Measurements from ENCODE around the gene COL23A1. TPM values are rescaled to one million over a fixed set of nuclear protein-coding genes. Genes with fewer than 3 reads are reported as not detected.
A peak's percentile ranks its signal among the peaks of the same experiment; 100 is the strongest.

The COL23A1 gene
- total and polyA plus RNA-seq, 4 donors, result 0.76 to 4.4 (median 1.3) TPM

GRCh38 chr5:178236679-178237078 is 353.5 kb downstream of the COL23A1 start:
- Histone ChIP-seq H3K27me3 (ENCODE audit: control insufficient read depth in 3 of 3, insufficient read depth in 3 of 3, low read length in 2 of 3) (no peaks in the 10 kb centered on the region), H3K27ac (ENCODE audit: low read depth in 1 of 2, low read length in 1 of 2) (peak overlapping the region; percentile 9 to 14), H3K4me1 (ENCODE audit: control insufficient read depth in 5 of 5, insufficient read depth in 5 of 5, low read length in 5 of 5) (peaks cover 0 to 35% (median 7%) of the 10 kb centered on the region in 5 donors), H3K4me3 (no peak overlapping the region), H3K36me3 (ENCODE audit: control insufficient read depth in 4 of 4, insufficient read depth in 4 of 4, low read length in 4 of 4) (no peaks in the 10 kb centered on the region), H3K9ac (ENCODE audit: insufficient read depth in 1 of 2, low read length in 2 of 2) (no peak overlapping the region), H3K9me3 (ENCODE audit: control insufficient read depth in 4 of 4, insufficient read depth in 3 of 4, low read length in 3 of 4) (no peaks in the 10 kb centered on the region)
- DNase-seq (peak; percentile 55 to 72 (median 61)), ATAC-seq (ENCODE audit: insufficient read depth, low FRiP score) (no peak)
- 31 to 35% methylated on average over 4 of the region's 4 CpGs for WGBS, 2 donors
- TF ChIP-seq CTCF (IDR thresholded peaks at IDR 0.05; ENCODE audit: control extremely low read depth, extremely low read depth), result no peak

DNA sequence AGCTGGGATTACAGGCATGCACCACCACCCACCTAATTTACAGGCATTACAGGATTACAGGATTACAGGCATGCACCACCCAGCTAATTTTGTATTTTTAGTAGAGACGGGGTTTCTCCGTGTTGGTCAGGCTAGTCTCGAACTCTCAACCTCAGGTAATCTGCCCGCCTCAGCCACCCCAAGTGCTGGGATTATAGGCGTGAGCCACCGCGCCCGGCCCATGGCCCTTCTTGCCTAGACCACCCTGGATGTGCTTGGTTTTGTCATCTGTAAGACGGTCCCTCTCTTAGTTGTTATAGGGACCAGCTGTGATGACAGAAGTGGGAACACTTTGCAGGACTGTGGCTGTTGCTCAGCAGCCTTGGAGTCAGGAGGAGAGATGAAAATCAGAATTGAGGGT is 354.1 kb downstream of the COL23A1 start:
- H3K9me3 ChIP-seq (ENCODE audit: control insufficient read depth in 4 of 4, insufficient read depth in 3 of 4, low read length in 3 of 4), result no peaks in the 10 kb centered on the region
- no peak for TF ChIP-seq CTCF (IDR thresholded peaks at IDR 0.05; ENCODE audit: control extremely low read depth, extremely low read depth)
- ATAC-seq (ENCODE audit: insufficient read depth, low FRiP score) (no peak), DNase-seq (no peak)
- no peaks in the 10 kb centered on the region for H3K27me3 ChIP-seq (ENCODE audit: control insufficient read depth in 3 of 3, insufficient read depth in 3 of 3, low read length in 2 of 3)
- H3K4me3 ChIP-seq, result no peak overlapping the region
- 90 to 91% methylated on average over 9 of the region's 9 CpGs for WGBS, 2 donors
- no peak overlapping the region for H3K9ac ChIP-seq (ENCODE audit: insufficient read depth in 1 of 2, low read length in 2 of 2)
- H3K4me1 ChIP-seq (ENCODE audit: control insufficient read depth in 5 of 5, insufficient read depth in 5 of 5, low read length in 5 of 5), result peaks cover 0 to 38% (median 13%) of the 10 kb centered on the region in 5 donors
- H3K27ac ChIP-seq (ENCODE audit: low read depth in 1 of 2, low read length in 1 of 2), result peak overlapping the region; percentile 9 to 14
- peaks cover 0 to 2% (median 2%) of the 10 kb centered on the region in 4 donors for H3K36me3 ChIP-seq (ENCODE audit: control insufficient read depth in 4 of 4, insufficient read depth in 4 of 4, low read length in 4 of 4)

- TF ChIP-seq CTCF (IDR thresholded peaks at IDR 0.05; ENCODE audit: control extremely low read depth, extremely low read depth), result no peak
- peaks cover 0 to 8% (median 5%) of the 10 kb centered on the region in 4 donors for H3K36me3 ChIP-seq (ENCODE audit: control insufficient read depth in 4 of 4, insufficient read depth in 4 of 4, low read length in 4 of 4)
- ATAC-seq (ENCODE audit: insufficient read depth, low FRiP score), result no peak
- peak overlapping the region in 1 of 2 donors; percentile 11 for H3K27ac ChIP-seq (ENCODE audit: low read depth in 1 of 2, low read length in 1 of 2)
- WGBS, 2 donors, result 68 to 75% methylated on average over 3 of the region's 3 CpGs
- no peaks in the 10 kb centered on the region for H3K9me3 ChIP-seq (ENCODE audit: control insufficient read depth in 4 of 4, insufficient read depth in 3 of 4, low read length in 3 of 4)
- peaks cover 0 to 42% (median 18%) of the 10 kb centered on the region in 5 donors for H3K4me1 ChIP-seq (ENCODE audit: control insufficient read depth in 5 of 5, insufficient read depth in 5 of 5, low read length in 5 of 5)
- H3K27me3 ChIP-seq (ENCODE audit: control insufficient read depth in 3 of 3, insufficient read depth in 3 of 3, low read length in 2 of 3), result no peaks in the 10 kb centered on the region
- H3K4me3 ChIP-seq, result no peak overlapping the region
- DNase-seq, result no peak
- H3K9ac ChIP-seq (ENCODE audit: insufficient read depth in 1 of 2, low read length in 2 of 2), result no peak overlapping the region
These were observed 354.6 kb downstream of the COL23A1 start for GRCh38 chr5:178235588-178235974.
